Measurements from ENCODE around the gene ECHS1. TPM values are rescaled to one million over a fixed set of nuclear protein-coding genes. Genes with fewer than 3 reads are reported as not detected.

The ECHS1 gene
- total and polyA plus RNA-seq, 9 of the 15 experiments (the other 6 are each of a cell fraction or from before 2014, with no cell fraction given) = 16.6 to 100 (median 68.1) TPM

- no peak for TF ChIP-seq HDGF (IDR thresholded peaks at IDR 0.05)
- no peak for TF ChIP-seq PPARD (CRISPR knock-in tag; IDR thresholded peaks at IDR 0.05)
- no peak for TF ChIP-seq SIRT6 (IDR thresholded peaks at IDR 0.05; ENCODE audit: low read depth, low read length)
- TF ChIP-seq MAX (CRISPR knock-in tag; IDR thresholded peaks at IDR 0.05) = no peak
- TF ChIP-seq RB1 (IDR thresholded peaks at IDR 0.05; ENCODE audit: low read depth) = peak; percentile 51; the same call in 1 of the 2 replicates
- no peak for TF ChIP-seq SAFB (IDR thresholded peaks at IDR 0.05; ENCODE audit: borderline replicate concordance, low read depth, low read length)
- no peak for TF ChIP-seq SMAD1 (IDR thresholded peaks at IDR 0.05; ENCODE audit: low read depth, low read length, partially characterized antibody)
- TF ChIP-seq RBFOX2 (IDR thresholded peaks at IDR 0.05; ENCODE audit: low read depth, low read length) = peak; percentile 77
- no peak for TF ChIP-seq MGA (IDR thresholded peaks at IDR 0.05)
These were observed 6.1 kb upstream of the ECHS1 start, which contains the start of gene PAOX (continued) for GRCh38 chr10:133379152-133379800.
